Activated CD4-positive, alpha-beta T cell treated with anti-CD3 and anti-CD28 coated beads, Interleukin-2, amount 10 ng/mL, durations not matched to agents 7 days and 5 days (primary cell): Measurements from ENCODE around the gene MEIOB. TPM values are rescaled to one million over a fixed set of nuclear protein-coding genes. Genes with fewer than 3 reads are reported as not detected.

ENCODE experiments used
- CTCF ChIA-PET: fragments of 350-600 bp; sonication (Branson Sonifier 250); formaldehyde crosslinking; loops from one replicate; lab custom pipeline; 2021; ENCODE audit warnings: antibody characterized with exemption; lab: Charles Lee
- POLR2A ChIA-PET: fragments of 350-600 bp; sonication (Branson Sonifier 250); formaldehyde crosslinking; loops from one replicate; lab custom pipeline; 2021; ENCODE audit warnings: antibody characterized with exemption; lab: Charles Lee
- DNase-seq: peaks from one replicate; pipeline ENCODE4 v3.0.0-alpha.2; 2020
- H3K27ac Mint-ChIP-seq: one replicate; pipeline ENCODE4 v1.8.0; 2021; ENCODE audit warnings: mild to moderate bottlenecking, moderate library complexity, mixed read lengths
- H3K27me3 Mint-ChIP-seq: one replicate; pipeline ENCODE4 v1.8.0; 2021; ENCODE audit warnings: mixed read lengths
- H3K36me3 Mint-ChIP-seq: one replicate; pipeline ENCODE4 v1.8.0; 2021; ENCODE audit warnings: low read depth, mixed read lengths
- H3K4me1 Mint-ChIP-seq: one replicate; pipeline ENCODE4 v1.8.0; 2021; ENCODE audit warnings: mixed read lengths
- H3K4me3 Mint-ChIP-seq: one replicate; pipeline ENCODE4 v1.8.0; 2021; ENCODE audit warnings: mild to moderate bottlenecking, moderate library complexity, mixed read lengths
- H3K9me3 Mint-ChIP-seq: one replicate; pipeline ENCODE4 v1.8.0; 2021; ENCODE audit warnings: mixed read lengths
- total RNA-seq, 2 experiments: library from RNA; stranded (reverse); gene quantifications; one replicate each; pipeline ENCODE4 v1.2.3, GENCODE V29; 2021

Gene MEIOB
- total RNA-seq, 2 experiments from 2014 or later = not detected

GRCh38 chr16:1861730-1862129 lies 10.2 kb downstream of the MEIOB start:
- Mint-ChIP-seq H3K4me1 (no peaks in the 10 kb centered on the region), H3K9me3 (no peaks in the 10 kb centered on the region)

GRCh38 chr16:1859650-1860049 lies 12.3 kb downstream of the MEIOB start:
- Mint-ChIP-seq H3K4me1 (peaks cover 12% of the 10 kb centered on the region), H3K36me3 (no peaks in the 10 kb centered on the region), H3K4me3 (no peak overlapping the region), H3K27ac (no peak overlapping the region), H3K9me3 (no peaks in the 10 kb centered on the region), H3K27me3 (peaks cover 33% of the 10 kb centered on the region)
- no peak for DNase-seq
- ChIA-PET POLR2A (no interaction called here), CTCF (interaction anchor here (1.0 to 1.2 kb wide), 2 partner anchors 11 to 19 kb away, joined by 3 to 4 read pairs; no protein-coding TSS in a partner anchor)

More at GRCh38 chr16:1861730-1862129, 10.2 kb downstream of the MEIOB start:
- Mint-ChIP-seq H3K27ac (no peak overlapping the region), H3K4me3 (no peak overlapping the region), H3K36me3 (no peaks in the 10 kb centered on the region), H3K27me3 (peaks cover 41% of the 10 kb centered on the region)
- no peak for DNase-seq
- CTCF ChIA-PET = interaction anchor here (1.1 kb wide), 1 partner anchor 16 kb away, joined by 5 read pairs; no protein-coding TSS in a partner anchor
- POLR2A ChIA-PET = no interaction called here

- ChIA-PET POLR2A (no interaction called here), CTCF (interaction anchor here (0.8 to 1.0 kb wide), 2 partner anchors 19 to 146 kb away, joined by 3 to 4 read pairs; no protein-coding TSS in a partner anchor)
- DNase-seq = no peak
- H3K27me3 Mint-ChIP-seq = peaks cover 33% of the 10 kb centered on the region
- H3K4me1 Mint-ChIP-seq = peaks cover 14% of the 10 kb centered on the region
- H3K4me3 Mint-ChIP-seq = no peak overlapping the region
- no peaks in the 10 kb centered on the region for H3K36me3 Mint-ChIP-seq
- H3K27ac Mint-ChIP-seq = no peak overlapping the region
- no peaks in the 10 kb centered on the region for H3K9me3 Mint-ChIP-seq
Observed at GRCh38 chr16:1858189-1858865, 13.6 kb downstream of the MEIOB start.

DNA sequence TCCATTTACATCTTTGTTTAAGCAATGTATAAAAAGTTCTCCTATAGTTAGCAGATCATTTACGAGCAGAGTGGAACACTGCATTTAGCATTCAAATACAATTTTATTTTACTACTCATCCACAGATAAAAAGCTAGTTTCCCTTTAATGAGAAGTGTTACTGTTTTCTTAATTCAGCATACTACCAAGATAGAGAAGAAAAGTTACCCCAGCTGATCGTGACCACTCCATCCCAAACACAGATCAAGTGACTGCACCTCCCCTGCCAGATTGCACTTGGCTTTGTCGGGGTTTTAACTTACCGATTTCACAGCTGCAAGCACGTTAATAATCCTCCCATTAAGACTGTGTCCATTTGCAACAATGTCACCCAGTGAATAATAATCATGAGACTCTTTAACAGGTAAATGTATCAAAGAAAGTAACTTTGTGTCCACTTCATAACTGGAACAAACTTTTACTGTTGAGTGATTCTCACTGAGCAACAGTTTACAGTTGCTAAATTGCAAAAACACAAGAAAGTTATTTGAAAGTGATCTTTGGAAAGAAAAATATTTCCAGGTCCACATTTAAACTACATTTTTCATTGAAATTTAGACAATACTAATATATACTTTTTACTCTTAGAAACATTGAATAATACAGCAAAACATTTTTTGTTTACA lies 14.4 kb downstream of the MEIOB start:
- DNase-seq = no peak
- H3K36me3 Mint-ChIP-seq = no peaks in the 10 kb centered on the region
- peaks cover 14% of the 10 kb centered on the region for H3K4me1 Mint-ChIP-seq
- ChIA-PET CTCF (interaction anchor here (0.6 to 1.0 kb wide), 2 partner anchors 20 to 241 kb away, joined by 3 to 4 read pairs; no protein-coding TSS in a partner anchor), POLR2A (no interaction called here)
- no peak overlapping the region for H3K27ac Mint-ChIP-seq
- no peak overlapping the region for H3K4me3 Mint-ChIP-seq
- H3K27me3 Mint-ChIP-seq = peaks cover 33% of the 10 kb centered on the region
- H3K9me3 Mint-ChIP-seq = no peaks in the 10 kb centered on the region

DNA sequence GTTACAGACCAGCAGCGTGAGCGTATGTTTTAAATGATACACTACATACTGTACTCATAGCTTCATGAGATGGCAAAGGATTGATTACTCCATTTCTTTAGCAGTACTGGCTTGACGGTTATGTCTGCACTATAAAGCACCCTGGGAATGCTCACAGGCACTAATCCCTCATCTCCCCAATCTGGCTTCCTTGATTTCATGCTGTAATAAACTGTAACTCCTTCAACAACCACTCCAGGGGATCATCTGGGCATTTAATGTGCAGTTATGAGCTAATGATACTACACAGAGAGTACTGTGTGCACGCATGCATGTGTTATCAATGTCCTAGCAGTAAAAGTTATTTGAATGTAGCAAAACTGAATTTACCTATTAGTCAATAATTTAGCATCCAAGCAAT lies 20.2 kb downstream of the MEIOB start:
- no peak for DNase-seq
- no peaks in the 10 kb centered on the region for H3K9me3 Mint-ChIP-seq
- ChIA-PET CTCF (no interaction called here), POLR2A (no interaction called here)
- H3K4me1 Mint-ChIP-seq = peaks cover 14% of the 10 kb centered on the region
- no peaks in the 10 kb centered on the region for H3K36me3 Mint-ChIP-seq
- no peak overlapping the region for H3K4me3 Mint-ChIP-seq
- no peak overlapping the region for H3K27ac Mint-ChIP-seq
- peaks cover 5% of the 10 kb centered on the region for H3K27me3 Mint-ChIP-seq

DNA sequence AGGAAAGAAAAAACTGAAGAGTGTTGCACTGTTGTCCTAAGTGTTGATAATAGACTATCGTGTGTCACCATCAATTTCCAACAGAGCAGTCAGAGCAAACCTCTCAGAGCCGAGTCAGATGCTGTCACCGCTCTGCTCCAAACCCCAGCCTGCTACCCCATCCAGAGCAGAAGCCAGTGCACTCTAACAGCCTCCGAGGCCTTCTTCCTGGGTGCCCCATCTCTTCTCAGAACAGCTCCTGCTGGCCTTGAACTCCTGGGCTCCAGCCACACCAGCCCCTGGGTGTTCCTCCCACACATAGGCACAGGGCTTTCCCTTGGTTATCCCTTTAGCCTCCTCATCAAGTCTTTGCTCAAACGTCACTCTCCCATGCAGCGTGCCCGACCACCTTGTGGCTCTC lies 21.0 kb downstream of the MEIOB start:
- POLR2A ChIA-PET = no interaction called here
- Mint-ChIP-seq H3K9me3 (no peaks in the 10 kb centered on the region), H3K36me3 (no peaks in the 10 kb centered on the region), H3K4me3 (no peak overlapping the region), H3K27me3 (peaks cover 8% of the 10 kb centered on the region), H3K4me1 (peaks cover 14% of the 10 kb centered on the region), H3K27ac (no peak overlapping the region)
- DNase-seq = no peak
- CTCF ChIA-PET = no interaction called here

DNA sequence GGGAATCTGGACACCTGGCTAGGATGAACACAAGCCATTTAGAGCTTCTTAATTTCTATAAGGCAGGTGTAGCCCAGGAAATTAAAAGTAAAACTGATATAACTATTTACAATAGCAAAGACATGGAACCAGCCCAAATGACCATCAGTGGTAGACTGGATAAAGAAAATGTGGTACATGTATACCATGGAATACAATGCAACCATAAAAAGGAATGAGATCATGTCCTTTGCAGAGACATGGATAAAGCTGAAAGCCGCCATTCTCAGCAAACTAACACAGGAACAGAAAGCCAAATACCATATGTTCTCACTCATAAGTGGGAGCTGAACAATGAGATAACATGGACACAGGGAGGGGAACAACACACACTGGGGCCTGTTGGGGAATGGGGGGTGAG lies 25.5 kb downstream of the MEIOB start:
- H3K4me1 Mint-ChIP-seq = no peaks in the 10 kb centered on the region
- H3K27ac Mint-ChIP-seq = no peak overlapping the region
- H3K9me3 Mint-ChIP-seq = no peaks in the 10 kb centered on the region
- ChIA-PET CTCF (interaction anchor here (0.6 kb wide), 1 partner anchor 10 kb away, joined by 3 read pairs; no protein-coding TSS in a partner anchor), POLR2A (no interaction called here)
- no peaks in the 10 kb centered on the region for H3K36me3 Mint-ChIP-seq
- no peak overlapping the region for H3K4me3 Mint-ChIP-seq
- no peak for DNase-seq
- peaks cover 8% of the 10 kb centered on the region for H3K27me3 Mint-ChIP-seq

- H3K4me3 Mint-ChIP-seq = no peak overlapping the region
- H3K27me3 Mint-ChIP-seq = peaks cover 5% of the 10 kb centered on the region
- H3K9me3 Mint-ChIP-seq = no peaks in the 10 kb centered on the region
- H3K4me1 Mint-ChIP-seq = no peaks in the 10 kb centered on the region
- H3K36me3 Mint-ChIP-seq = no peaks in the 10 kb centered on the region
- ChIA-PET CTCF (interaction anchor here (0.6 kb wide), 1 partner anchor 10 kb away, joined by 3 read pairs; no protein-coding TSS in a partner anchor), POLR2A (no interaction called here)
- no peak for DNase-seq
- no peak overlapping the region for H3K27ac Mint-ChIP-seq
Observed at GRCh38 chr16:1845985-1846384, 26.0 kb downstream of the MEIOB start.

- Mint-ChIP-seq H3K4me1 (no peaks in the 10 kb centered on the region), H3K27ac (no peak overlapping the region), H3K27me3 (no peaks in the 10 kb centered on the region), H3K36me3 (no peaks in the 10 kb centered on the region), H3K9me3 (no peaks in the 10 kb centered on the region), H3K4me3 (no peak overlapping the region)
- POLR2A ChIA-PET = no interaction called here
- CTCF ChIA-PET = no interaction called here
- DNase-seq = no peak
Observed at GRCh38 chr16:1839554-1839953, 32.4 kb downstream of the MEIOB start.

GRCh38 chr16:1834096-1834495 lies 37.9 kb downstream of the MEIOB start:
- no peak overlapping the region for H3K4me3 Mint-ChIP-seq
- peak overlapping the region; percentile 41 for H3K27ac Mint-ChIP-seq
- DNase-seq = no peak
- ChIA-PET POLR2A (no interaction called here), CTCF (no interaction called here)
- H3K27me3 Mint-ChIP-seq = no peaks in the 10 kb centered on the region
- no peaks in the 10 kb centered on the region for H3K36me3 Mint-ChIP-seq
- H3K9me3 Mint-ChIP-seq = no peaks in the 10 kb centered on the region
- peaks cover 4% of the 10 kb centered on the region for H3K4me1 Mint-ChIP-seq

DNA sequence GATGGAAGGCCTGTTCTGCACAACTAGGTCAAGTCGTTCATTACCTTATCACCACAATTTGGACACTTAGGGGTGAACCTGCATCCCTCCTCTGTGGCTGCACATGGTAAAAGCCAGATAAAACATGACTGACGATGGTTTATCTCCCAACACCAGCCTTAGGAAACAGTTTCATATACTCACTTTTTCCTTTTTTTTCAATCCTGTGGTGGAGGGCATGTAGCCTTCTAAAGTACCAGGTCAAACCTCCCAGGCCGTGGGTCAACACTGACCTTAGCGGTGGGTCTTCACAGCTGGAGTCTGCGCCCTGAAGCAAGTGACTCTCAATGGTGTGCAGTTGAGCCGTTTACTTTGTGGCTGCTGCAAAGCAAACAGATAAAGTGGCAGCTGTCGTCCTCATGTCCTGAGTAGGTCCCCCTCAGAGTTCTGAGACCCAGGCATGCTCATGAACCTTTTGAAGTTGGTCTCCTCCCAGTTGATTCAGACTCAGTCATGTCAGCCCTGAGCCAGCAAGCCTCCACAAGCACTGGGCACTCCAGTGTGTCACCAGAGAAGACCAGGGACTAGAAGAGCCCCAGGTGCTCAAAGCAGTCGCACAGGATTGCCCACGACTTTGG lies 39.0 kb downstream of the MEIOB start:
- ChIA-PET CTCF (no interaction called here), POLR2A (interaction anchor here (0.7 kb wide), 1 partner anchor 837 kb away, joined by 3 read pairs; no protein-coding TSS in a partner anchor)

DNA sequence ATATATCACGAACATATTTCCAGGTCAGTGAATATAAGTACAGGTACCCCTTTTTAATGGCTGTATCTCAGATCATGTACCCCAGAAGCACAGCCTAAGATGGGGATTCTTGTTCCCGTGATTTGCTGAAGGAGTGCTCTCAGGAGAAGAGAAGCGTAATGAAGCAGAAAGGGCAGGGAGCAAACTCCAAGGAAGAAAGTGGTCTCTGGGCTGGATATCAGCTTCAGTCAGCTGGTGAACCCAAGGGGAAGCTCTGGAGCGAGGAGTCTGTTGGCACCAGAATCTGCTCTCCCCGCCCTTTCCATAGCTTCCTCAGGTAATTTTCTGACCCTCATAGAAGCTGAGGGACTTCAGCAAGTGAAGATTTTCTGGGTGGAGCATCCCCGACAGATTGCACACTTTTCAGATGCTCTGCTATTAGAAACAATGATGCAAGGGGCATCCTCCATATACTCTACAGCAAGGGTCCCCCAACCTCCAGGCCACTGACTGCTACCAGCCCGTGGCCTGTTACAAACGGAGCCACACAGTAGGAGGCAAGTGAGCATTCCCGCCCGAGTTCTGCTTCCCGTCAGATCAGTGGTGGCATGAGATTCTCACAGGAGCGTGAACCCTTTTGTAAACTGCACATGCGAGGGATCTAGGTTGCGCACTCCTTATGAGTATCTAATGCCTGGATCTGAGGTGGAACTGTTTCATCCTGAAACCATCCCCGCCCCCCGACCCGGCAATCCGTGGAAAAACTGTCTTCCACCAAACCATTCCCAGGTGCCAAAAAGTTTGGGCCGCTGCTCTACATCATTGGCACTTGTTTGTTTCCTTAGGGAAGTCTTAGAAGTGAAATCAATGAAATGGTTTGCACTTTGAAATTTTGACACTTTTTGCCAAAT lies 40.5 kb downstream of the MEIOB start:
- no peaks in the 10 kb centered on the region for H3K36me3 Mint-ChIP-seq
- H3K4me1 Mint-ChIP-seq = peaks cover 20% of the 10 kb centered on the region
- H3K27ac Mint-ChIP-seq = no peak overlapping the region
- ChIA-PET POLR2A (no interaction called here), CTCF (no interaction called here)
- DNase-seq = no peak
- H3K4me3 Mint-ChIP-seq = no peak overlapping the region
- H3K27me3 Mint-ChIP-seq = no peaks in the 10 kb centered on the region
- H3K9me3 Mint-ChIP-seq = no peaks in the 10 kb centered on the region

More for the DNA sequence above, 39.0 kb downstream of the MEIOB start:
- Mint-ChIP-seq H3K4me3 (no peak overlapping the region), H3K27ac (no peak overlapping the region), H3K36me3 (no peaks in the 10 kb centered on the region), H3K9me3 (no peaks in the 10 kb centered on the region), H3K4me1 (peaks cover 14% of the 10 kb centered on the region), H3K27me3 (no peaks in the 10 kb centered on the region)
- no peak for DNase-seq
